CD4-positive, alpha-beta T cell treated with Interferon gamma for 1 hour (primary cell): ENCODE measurements around the gene FNDC3B.
"Not testable (repeated sequence)": the region's sequence is repeated elsewhere in the genome, so short reads cannot be mapped to it uniquely, and the experiment has no call there.

Experiments
- DNase-seq: peaks from one replicate; pipeline ENCODE4 v3.0.0-alpha.2; 2020

The FNDC3B gene

DNA sequence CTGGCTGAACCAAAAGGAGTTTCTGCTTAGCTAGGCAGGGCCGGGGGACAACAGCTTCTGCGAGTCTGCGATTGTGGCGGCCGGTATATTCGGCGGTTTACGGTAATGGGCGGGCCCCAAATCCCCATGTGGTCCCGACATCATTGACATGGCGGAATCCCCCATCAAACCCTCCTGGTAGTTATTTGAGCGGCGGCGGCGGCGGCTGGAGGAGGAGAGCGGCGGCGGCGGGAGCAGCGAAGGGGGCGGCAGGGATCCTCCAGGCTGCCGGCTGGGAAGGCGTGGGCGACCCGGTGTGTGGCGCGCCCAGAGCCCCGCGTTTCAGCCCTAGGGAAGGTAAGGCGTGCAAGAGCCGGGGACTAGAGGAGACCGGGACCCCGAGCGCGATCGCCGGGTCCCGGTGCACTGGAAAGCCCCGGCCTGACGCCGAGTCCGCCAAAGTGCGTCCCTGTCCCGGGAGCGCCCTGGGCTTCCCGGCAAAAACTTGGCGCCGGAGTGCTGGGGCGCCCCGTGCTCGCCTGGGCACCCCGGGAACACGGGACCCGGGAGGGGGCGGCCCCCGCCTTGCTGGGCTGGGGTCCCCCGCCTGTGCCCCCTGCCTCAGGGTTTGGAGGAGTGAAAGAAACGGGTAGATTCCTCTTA, at the start of gene FNDC3B:
Gene FNDC3B, plus strand, starts transcription at position 143 of the 642 bp plus-strand sequence. CDS start 72,902 bp downstream, outside the sequence.
- peak; percentile 90 for DNase-seq

- not testable (repeated sequence) for DNase-seq
These were observed 49.1 kb upstream of the FNDC3B start for GRCh38 chr3:171990239-171990638.

DNA sequence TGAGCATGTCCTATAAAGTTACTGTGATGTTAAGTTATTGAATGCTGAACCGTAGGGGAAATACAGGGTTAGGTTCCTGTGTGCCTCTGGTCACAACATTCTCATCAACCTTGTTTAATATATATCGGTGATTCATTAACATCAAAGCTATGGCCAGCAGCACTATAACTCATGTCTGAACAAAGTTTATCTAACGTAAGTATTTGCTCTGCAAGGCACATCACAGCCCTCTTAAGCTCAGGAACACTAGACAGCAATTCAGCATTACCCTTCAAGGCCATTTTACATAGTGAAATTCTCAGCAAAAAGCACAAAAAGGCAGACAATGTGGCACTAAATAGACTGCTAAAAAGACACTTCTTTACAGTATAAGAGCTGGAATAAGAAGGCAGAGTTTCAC, 48.2 kb upstream of the FNDC3B start:
- DNase-seq, result no peak

- DNase-seq, result no peak
These were observed 44.5 kb upstream of the FNDC3B start for GRCh38 chr3:171994646-171995428.

- no peak for DNase-seq
These were observed 43.9 kb upstream of the FNDC3B start for GRCh38 chr3:171995486-171995885.

DNA sequence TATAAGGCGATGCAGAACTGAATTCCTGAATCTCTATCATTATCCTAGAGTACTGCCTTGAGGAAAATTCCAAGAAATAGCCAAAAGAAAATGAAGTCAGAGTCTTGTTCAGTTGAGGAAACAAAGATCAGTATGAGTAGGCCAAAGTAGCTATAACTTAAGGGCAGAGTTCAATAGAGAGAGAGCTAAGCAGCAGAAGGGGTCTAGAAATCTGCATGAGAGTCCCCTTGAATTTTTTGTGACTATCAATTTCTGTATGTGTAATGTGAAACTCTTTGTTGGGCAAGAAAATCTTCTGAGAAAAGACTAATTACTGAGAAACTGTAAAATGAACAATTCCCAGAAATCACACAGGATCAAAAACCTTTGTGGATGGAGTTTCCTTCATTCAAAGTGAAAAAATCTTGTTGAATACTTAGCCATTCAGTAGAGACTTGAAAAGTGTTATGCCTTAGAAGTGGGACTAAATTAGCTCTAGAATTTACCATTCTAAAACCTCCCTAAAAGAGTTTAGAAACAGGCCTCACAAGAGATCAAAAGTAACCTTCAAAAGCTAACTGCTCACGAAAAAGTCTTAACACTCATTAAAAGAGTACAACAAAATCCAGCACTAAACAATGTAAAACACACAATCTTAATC, 43.1 kb upstream of the FNDC3B start:
- DNase-seq, result no peak

DNA sequence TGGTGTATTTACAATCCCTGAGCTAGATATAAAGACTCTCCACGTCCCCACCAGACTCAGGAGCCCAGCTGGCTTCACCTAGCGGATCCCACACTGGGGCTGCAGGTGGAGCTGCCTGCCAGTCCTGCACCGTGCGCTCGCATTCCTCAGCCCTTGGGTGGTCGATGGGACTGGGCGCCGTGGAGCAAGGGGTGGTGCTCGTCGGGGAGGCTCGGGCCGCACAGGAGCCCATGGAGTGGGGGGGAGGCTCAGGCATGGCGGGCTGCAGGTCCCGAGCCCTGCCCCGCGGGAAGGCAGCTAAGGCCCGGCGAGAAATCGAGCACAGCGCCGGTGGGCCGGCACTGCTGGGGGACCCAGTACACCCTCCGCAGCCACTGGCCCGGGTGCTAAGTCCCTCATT, 40.6 kb upstream of the FNDC3B start:
- not testable (repeated sequence) for DNase-seq

DNA sequence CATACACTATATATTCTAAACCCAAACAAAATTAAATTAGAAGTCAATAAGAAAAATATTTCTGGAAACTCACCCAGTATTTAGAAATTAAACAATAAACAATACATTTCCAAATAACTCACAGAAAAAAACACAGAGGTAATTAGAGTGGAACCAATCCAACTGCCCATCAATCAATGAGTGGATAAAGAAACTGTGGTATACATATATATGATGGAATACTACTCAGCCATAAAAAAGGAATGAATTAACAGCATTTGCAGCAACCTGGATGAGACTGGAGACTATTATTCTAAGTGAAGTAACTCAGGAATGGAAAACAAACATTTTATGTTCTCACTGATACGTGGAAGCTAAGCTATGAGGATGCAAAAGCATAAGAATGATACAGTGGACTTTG, 37.8 kb upstream of the FNDC3B start:
- DNase-seq, result not testable (repeated sequence)

GRCh38 chr3:172002512-172003078, 36.8 kb upstream of the FNDC3B start:
- DNase-seq, result no peak

GRCh38 chr3:172003146-172003545, 36.2 kb upstream of the FNDC3B start:
- DNase-seq, result no peak

DNA sequence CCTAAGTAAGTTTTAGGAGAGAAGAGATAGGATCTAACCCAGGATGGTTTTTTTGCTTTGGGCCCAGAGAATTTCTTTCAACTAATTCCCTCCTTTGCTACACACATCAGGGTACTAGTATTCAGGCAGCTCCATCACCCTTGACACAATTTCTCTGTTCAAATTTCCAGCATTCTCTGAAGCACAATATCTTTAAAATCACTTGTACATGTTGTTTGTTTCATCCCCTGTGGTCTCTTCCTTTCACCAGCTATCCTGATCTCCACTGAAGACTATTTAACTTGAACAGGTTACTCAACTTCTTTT, 32.4 kb upstream of the FNDC3B start:
- DNase-seq, result no peak

- DNase-seq, result no peak
These were observed 29.6 kb upstream of the FNDC3B start for GRCh38 chr3:172009803-172010202.

- no peak for DNase-seq
These were observed 26.6 kb upstream of the FNDC3B start for GRCh38 chr3:172012775-172013174.

DNA sequence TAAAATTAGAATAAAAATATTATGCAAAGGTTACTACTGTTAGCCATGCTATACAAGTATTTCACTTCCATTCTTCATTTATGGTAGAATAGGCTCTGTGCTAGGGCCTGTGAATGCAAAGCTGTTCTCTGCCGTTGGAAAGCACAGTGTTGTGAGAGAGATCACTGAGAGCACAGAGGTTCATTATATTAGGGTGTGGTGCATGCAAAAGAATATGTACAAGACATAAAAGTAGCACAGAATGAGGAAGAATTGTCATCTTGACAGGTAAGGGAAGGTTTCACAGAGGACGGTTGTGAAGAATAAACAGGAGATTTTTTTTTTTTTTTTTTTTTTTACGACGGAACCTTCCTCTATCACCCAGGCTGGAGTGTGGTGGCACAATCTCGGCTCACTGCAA, 25.2 kb upstream of the FNDC3B start:
- no peak for DNase-seq

DNA sequence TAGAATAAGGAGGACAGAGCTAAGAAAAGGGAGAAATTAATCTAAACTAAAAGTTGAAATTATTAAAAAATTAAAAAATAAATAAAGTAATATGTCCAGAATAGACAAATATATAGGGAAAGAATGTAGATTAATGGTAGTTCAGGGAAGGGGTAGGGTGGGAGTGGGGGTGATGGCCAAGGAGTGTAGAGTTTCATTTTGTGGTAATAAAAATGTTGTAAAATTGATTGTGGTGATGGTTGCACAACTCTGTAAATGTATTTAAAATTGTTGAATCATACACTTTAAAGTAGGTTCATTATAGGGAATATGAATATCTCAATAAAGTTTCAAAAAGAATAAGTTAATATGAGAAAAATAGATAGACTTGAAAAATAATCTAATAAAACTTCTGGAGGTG, 21.0 kb upstream of the FNDC3B start:
- no peak for DNase-seq

- DNase-seq, result no peak
These were observed 18.6 kb upstream of the FNDC3B start for GRCh38 chr3:172020763-172021162.

- no peak for DNase-seq
These were observed 18.2 kb upstream of the FNDC3B start for GRCh38 chr3:172021164-172021563.

GRCh38 chr3:172021859-172022258, 17.5 kb upstream of the FNDC3B start:
- no peak for DNase-seq

DNA sequence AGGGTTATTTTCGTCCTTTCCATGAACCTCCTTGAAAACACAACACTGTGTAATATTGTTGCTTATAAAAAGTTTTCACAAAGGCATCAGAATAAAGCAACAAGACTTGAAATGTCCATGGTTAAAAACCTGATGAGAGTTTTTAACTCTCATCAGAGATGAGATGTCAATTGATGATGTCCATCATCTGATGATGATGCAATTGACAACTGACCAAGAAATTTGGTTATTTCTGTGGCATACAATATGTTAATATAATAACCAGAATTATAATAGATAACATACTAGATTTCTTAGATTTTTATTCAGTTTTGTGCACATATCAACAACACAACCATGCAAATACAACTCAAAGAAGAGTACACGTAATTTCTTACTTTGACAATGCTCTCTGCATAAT, 15.5 kb upstream of the FNDC3B start:
- no peak for DNase-seq

DNA sequence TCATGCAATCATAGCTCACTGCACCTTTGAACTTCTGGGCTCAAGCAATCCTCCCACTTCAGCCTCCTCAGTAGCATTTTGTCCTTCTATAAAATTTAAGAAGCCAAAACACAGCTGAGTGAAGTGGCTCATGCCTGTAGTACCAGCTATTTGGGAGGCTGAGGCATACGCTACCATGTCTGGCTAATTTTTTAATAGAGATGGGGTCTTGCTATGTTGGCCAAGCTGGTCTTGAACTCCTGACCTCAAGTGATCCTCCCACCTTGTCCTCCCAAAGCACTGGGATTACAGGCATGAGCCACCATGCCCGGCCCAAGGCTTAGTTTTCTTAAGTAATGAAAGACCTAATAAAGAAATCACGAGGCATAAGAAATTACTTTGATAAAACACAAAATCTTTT, 14.7 kb upstream of the FNDC3B start:
- no peak for DNase-seq

DNA sequence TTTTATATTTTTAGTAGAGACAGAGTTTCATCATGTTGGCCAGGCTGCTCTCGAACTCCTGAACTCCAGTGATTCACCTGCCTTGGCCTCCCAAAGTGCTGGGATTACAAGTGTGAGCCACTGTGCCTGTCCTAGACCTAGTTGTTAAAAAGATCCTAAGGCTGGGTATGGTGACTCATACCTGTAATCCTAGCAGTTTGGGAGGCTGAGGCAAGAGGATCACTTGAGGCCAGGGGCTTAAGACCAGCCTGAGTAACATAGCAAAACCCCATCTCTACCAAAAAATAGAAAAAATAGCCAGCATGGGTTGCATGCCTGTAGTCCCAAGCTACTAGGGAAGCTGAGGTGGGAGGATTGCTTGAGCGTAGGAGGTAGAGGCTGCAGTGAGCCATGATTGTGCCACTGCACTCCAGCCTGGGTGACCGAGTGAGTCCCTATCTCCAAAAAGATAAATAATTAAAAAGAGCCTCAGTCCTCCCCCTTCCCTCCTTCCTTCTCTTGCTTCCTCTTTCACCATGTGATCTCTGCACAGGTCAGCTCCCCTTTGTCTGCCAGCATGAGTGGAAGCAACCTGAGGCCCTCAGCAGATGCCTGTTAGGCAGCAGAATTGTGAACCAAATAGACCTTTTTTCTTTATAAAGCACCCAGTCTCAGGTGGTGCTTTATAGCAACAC, 9.8 kb upstream of the FNDC3B start:
- DNase-seq, result no peak

DNA sequence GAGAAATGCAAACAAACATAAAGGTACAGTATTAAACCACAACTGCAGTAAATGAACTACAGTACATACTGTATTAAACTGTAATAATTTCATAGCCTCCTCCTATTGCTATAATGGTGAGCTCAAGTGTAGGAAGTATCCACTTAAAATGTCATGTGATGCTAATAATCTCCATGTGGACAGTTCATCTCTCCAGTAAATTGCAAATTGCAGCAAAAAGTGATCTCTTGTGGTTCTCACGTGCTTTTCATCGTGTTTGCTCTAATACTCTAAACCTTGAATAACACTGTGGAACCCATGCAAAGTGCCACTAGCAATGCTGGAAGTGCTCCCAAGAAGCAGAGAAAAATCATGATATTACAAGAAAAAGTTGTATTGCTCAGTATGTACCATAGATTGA, 9.2 kb upstream of the FNDC3B start:
- no peak for DNase-seq

GRCh38 chr3:172031996-172032395, 7.4 kb upstream of the FNDC3B start:
- DNase-seq, result no peak
